ENCODE measurements around the gene CLSTN2. TPM values are rescaled to one million over a fixed set of nuclear protein-coding genes. Genes with fewer than 3 reads are reported as not detected.

CLSTN2 gene
- total RNA-seq, 1 donor, result not detected

- H3K4me1 ChIP-seq (ENCODE audit: insufficient read depth, low read length), result no peaks in the 10 kb centered on the region
- H3K27me3 ChIP-seq (ENCODE audit: insufficient read depth, low read length), result no peaks in the 10 kb centered on the region
- no peak overlapping the region for H3K4me3 ChIP-seq (ENCODE audit: low read length)
- no peaks in the 10 kb centered on the region for H3K9me3 ChIP-seq (ENCODE audit: low read depth, low read length)
Measured at GRCh38 chr3:140572334-140572733, 637.3 kb downstream of the CLSTN2 start.

GRCh38 chr3:140573011-140573410 lies 638.0 kb downstream of the CLSTN2 start:
- Histone ChIP-seq H3K27me3 (ENCODE audit: insufficient read depth, low read length) (no peaks in the 10 kb centered on the region), H3K4me3 (ENCODE audit: low read length) (no peak overlapping the region), H3K4me1 (ENCODE audit: insufficient read depth, low read length) (no peaks in the 10 kb centered on the region), H3K9me3 (ENCODE audit: low read depth, low read length) (no peaks in the 10 kb centered on the region)

GRCh38 chr3:140574375-140574774 lies 639.4 kb downstream of the CLSTN2 start:
- Histone ChIP-seq H3K9me3 (ENCODE audit: low read depth, low read length) (no peaks in the 10 kb centered on the region), H3K4me1 (ENCODE audit: insufficient read depth, low read length) (no peaks in the 10 kb centered on the region), H3K27me3 (ENCODE audit: insufficient read depth, low read length) (no peaks in the 10 kb centered on the region), H3K4me3 (ENCODE audit: low read length) (no peak overlapping the region)

- Histone ChIP-seq H3K9me3 (ENCODE audit: low read depth, low read length) (no peaks in the 10 kb centered on the region), H3K27me3 (ENCODE audit: insufficient read depth, low read length) (no peaks in the 10 kb centered on the region), H3K4me3 (ENCODE audit: low read length) (no peak overlapping the region), H3K4me1 (ENCODE audit: insufficient read depth, low read length) (no peaks in the 10 kb centered on the region)
Measured at GRCh38 chr3:140576449-140576848, 641.5 kb downstream of the CLSTN2 start.

GRCh38 chr3:140577911-140578310 lies 642.9 kb downstream of the CLSTN2 start:
- H3K4me1 ChIP-seq (ENCODE audit: insufficient read depth, low read length), result no peaks in the 10 kb centered on the region
- no peaks in the 10 kb centered on the region for H3K27me3 ChIP-seq (ENCODE audit: insufficient read depth, low read length)
- no peaks in the 10 kb centered on the region for H3K9me3 ChIP-seq (ENCODE audit: low read depth, low read length)
- no peak overlapping the region for H3K4me3 ChIP-seq (ENCODE audit: low read length)

- Histone ChIP-seq H3K27me3 (ENCODE audit: insufficient read depth, low read length) (no peaks in the 10 kb centered on the region), H3K4me1 (ENCODE audit: insufficient read depth, low read length) (no peaks in the 10 kb centered on the region), H3K9me3 (ENCODE audit: low read depth, low read length) (no peaks in the 10 kb centered on the region), H3K4me3 (ENCODE audit: low read length) (no peak overlapping the region)
Measured at GRCh38 chr3:140579260-140579659, 644.3 kb downstream of the CLSTN2 start.

- Histone ChIP-seq H3K4me1 (ENCODE audit: insufficient read depth, low read length) (no peaks in the 10 kb centered on the region), H3K4me3 (ENCODE audit: low read length) (no peak overlapping the region), H3K27me3 (ENCODE audit: insufficient read depth, low read length) (no peaks in the 10 kb centered on the region), H3K9me3 (ENCODE audit: low read depth, low read length) (no peaks in the 10 kb centered on the region)
Measured at GRCh38 chr3:140580746-140581145, 645.8 kb downstream of the CLSTN2 start.

GRCh38 chr3:140584549-140584948 lies 649.6 kb downstream of the CLSTN2 start:
- H3K9me3 ChIP-seq (ENCODE audit: low read depth, low read length), result no peaks in the 10 kb centered on the region
- H3K4me3 ChIP-seq (ENCODE audit: low read length), result no peak overlapping the region
- H3K4me1 ChIP-seq (ENCODE audit: insufficient read depth, low read length), result no peaks in the 10 kb centered on the region
- H3K27me3 ChIP-seq (ENCODE audit: insufficient read depth, low read length), result no peaks in the 10 kb centered on the region

GRCh38 chr3:140585828-140586227 lies 650.8 kb downstream of the CLSTN2 start:
- H3K4me1 ChIP-seq (ENCODE audit: insufficient read depth, low read length), result no peaks in the 10 kb centered on the region
- no peaks in the 10 kb centered on the region for H3K27me3 ChIP-seq (ENCODE audit: insufficient read depth, low read length)
- H3K4me3 ChIP-seq (ENCODE audit: low read length), result no peak overlapping the region
- H3K9me3 ChIP-seq (ENCODE audit: low read depth, low read length), result no peaks in the 10 kb centered on the region

- Histone ChIP-seq H3K27me3 (ENCODE audit: insufficient read depth, low read length) (no peaks in the 10 kb centered on the region), H3K4me1 (ENCODE audit: insufficient read depth, low read length) (no peaks in the 10 kb centered on the region), H3K9me3 (ENCODE audit: low read depth, low read length) (no peaks in the 10 kb centered on the region), H3K4me3 (ENCODE audit: low read length) (no peak overlapping the region)
Measured at GRCh38 chr3:140586311-140586710, 651.3 kb downstream of the CLSTN2 start.

GRCh38 chr3:140588558-140588957 lies 653.6 kb downstream of the CLSTN2 start:
- no peak overlapping the region for H3K4me3 ChIP-seq (ENCODE audit: low read length)

GRCh38 chr3:140593766-140594165 lies 658.8 kb downstream of the CLSTN2 start:
- H3K4me1 ChIP-seq (ENCODE audit: insufficient read depth, low read length), result no peaks in the 10 kb centered on the region
- H3K27me3 ChIP-seq (ENCODE audit: insufficient read depth, low read length), result no peaks in the 10 kb centered on the region
- H3K9me3 ChIP-seq (ENCODE audit: low read depth, low read length), result no peaks in the 10 kb centered on the region
- no peak overlapping the region for H3K4me3 ChIP-seq (ENCODE audit: low read length)

More at GRCh38 chr3:140588558-140588957, 653.6 kb downstream of the CLSTN2 start:
- H3K27me3 ChIP-seq (ENCODE audit: insufficient read depth, low read length), result no peaks in the 10 kb centered on the region
- no peaks in the 10 kb centered on the region for H3K9me3 ChIP-seq (ENCODE audit: low read depth, low read length)
- H3K4me1 ChIP-seq (ENCODE audit: insufficient read depth, low read length), result no peaks in the 10 kb centered on the region

GRCh38 chr3:140595295-140595694 lies 660.3 kb downstream of the CLSTN2 start:
- H3K27me3 ChIP-seq (ENCODE audit: insufficient read depth, low read length), result no peaks in the 10 kb centered on the region
- no peaks in the 10 kb centered on the region for H3K4me1 ChIP-seq (ENCODE audit: insufficient read depth, low read length)
- H3K4me3 ChIP-seq (ENCODE audit: low read length), result no peak overlapping the region
- no peaks in the 10 kb centered on the region for H3K9me3 ChIP-seq (ENCODE audit: low read depth, low read length)

- H3K4me3 ChIP-seq (ENCODE audit: low read length), result no peak overlapping the region
- H3K27me3 ChIP-seq (ENCODE audit: insufficient read depth, low read length), result no peaks in the 10 kb centered on the region
- no peaks in the 10 kb centered on the region for H3K9me3 ChIP-seq (ENCODE audit: low read depth, low read length)
- H3K4me1 ChIP-seq (ENCODE audit: insufficient read depth, low read length), result no peaks in the 10 kb centered on the region
Measured at GRCh38 chr3:140597364-140597763, 662.4 kb downstream of the CLSTN2 start.

- H3K4me1 ChIP-seq (ENCODE audit: insufficient read depth, low read length), result no peaks in the 10 kb centered on the region
- no peaks in the 10 kb centered on the region for H3K9me3 ChIP-seq (ENCODE audit: low read depth, low read length)
- H3K4me3 ChIP-seq (ENCODE audit: low read length), result no peak overlapping the region
- H3K27me3 ChIP-seq (ENCODE audit: insufficient read depth, low read length), result no peaks in the 10 kb centered on the region
Measured at GRCh38 chr3:140597792-140598191, 662.8 kb downstream of the CLSTN2 start.

- H3K4me3 ChIP-seq (ENCODE audit: low read length), result no peak overlapping the region
- no peaks in the 10 kb centered on the region for H3K9me3 ChIP-seq (ENCODE audit: low read depth, low read length)
- no peaks in the 10 kb centered on the region for H3K4me1 ChIP-seq (ENCODE audit: insufficient read depth, low read length)
- no peaks in the 10 kb centered on the region for H3K27me3 ChIP-seq (ENCODE audit: insufficient read depth, low read length)
Measured at GRCh38 chr3:140599009-140599408, 664.0 kb downstream of the CLSTN2 start.

- no peaks in the 10 kb centered on the region for H3K9me3 ChIP-seq (ENCODE audit: low read depth, low read length)
- H3K4me3 ChIP-seq (ENCODE audit: low read length), result no peak overlapping the region
- no peaks in the 10 kb centered on the region for H3K4me1 ChIP-seq (ENCODE audit: insufficient read depth, low read length)
- H3K27me3 ChIP-seq (ENCODE audit: insufficient read depth, low read length), result no peaks in the 10 kb centered on the region
Measured at GRCh38 chr3:140599496-140599895, 664.5 kb downstream of the CLSTN2 start.
